ENCODE results near the gene DOC2A. TPM values are rescaled to one million over a fixed set of nuclear protein-coding genes. Genes with fewer than 3 reads are reported as not detected.

Gene DOC2A
- polyA plus RNA-seq, 1 donor from 2014 or later: 7.3 TPM

GRCh38 chr16:29974291-29975133 is 36.3 kb downstream of the DOC2A start:
- peak overlapping the region; percentile 99 for H3K4me3 ChIP-seq (ENCODE audit: low read length)

More at GRCh38 chr16:29974291-29975133, 36.3 kb downstream of the DOC2A start:
- peak overlapping the region; percentile 97 for H3K27ac ChIP-seq (ENCODE audit: low read length)
- peak overlapping the region; percentile 67 for H2AFZ ChIP-seq (ENCODE audit: low read depth, low read length)
- peak overlapping the region; percentile 92 for H3K4me2 ChIP-seq (ENCODE audit: low read length)
- H3K9me3 ChIP-seq (ENCODE audit: low read length): no peaks in the 10 kb centered on the region
- peak overlapping the region; percentile 98 for H3K9ac ChIP-seq (ENCODE audit: low read length)
- no peaks in the 10 kb centered on the region for H3F3A ChIP-seq (ENCODE audit: insufficient read depth, low read length, poor library complexity, severe bottlenecking)
- H3K36me3 ChIP-seq (ENCODE audit: insufficient read depth, low read length): no peaks in the 10 kb centered on the region
- no peaks in the 10 kb centered on the region for H3K27me3 ChIP-seq (ENCODE audit: insufficient read depth, low read depth, low read length)
- peaks cover 41% of the 10 kb centered on the region for H3K79me2 ChIP-seq (replicated peaks; ENCODE audit: insufficient read depth, low read length)
- H3K9me2 ChIP-seq (ENCODE audit: insufficient read depth, low read length): no peaks in the 10 kb centered on the region
- TF ChIP-seq REST (IDR thresholded peaks at IDR 0.05; ENCODE audit: borderline replicate concordance): no peak
- TF ChIP-seq SMC3 (conservative IDR thresholded peaks at IDR 0.05; ENCODE audit: poor library complexity): peak; percentile 21
- no peak for TF ChIP-seq RAD21 (conservative IDR thresholded peaks at IDR 0.05)
- peak; percentile 75 for TF ChIP-seq POLR2AphosphoS5 (IDR thresholded peaks at IDR 0.05)
- peak; percentile 16 for TF ChIP-seq MXI1 (conservative IDR thresholded peaks at IDR 0.05; ENCODE audit: poor library complexity, severe bottlenecking)
- peak; percentile 52 for TF ChIP-seq TAF1 (IDR thresholded peaks at IDR 0.05; ENCODE audit: low read depth)
- TF ChIP-seq CTCF (IDR thresholded peaks at IDR 0.05; ENCODE audit: poor library complexity, severe bottlenecking): no peak
- no peak for TF ChIP-seq EZH2 (IDR thresholded peaks at IDR 0.05; ENCODE audit: borderline replicate concordance, insufficient read depth, low read length, poor library complexity, severe bottlenecking)
- TF ChIP-seq EP300 (conservative IDR thresholded peaks at IDR 0.05; ENCODE audit: poor library complexity, severe bottlenecking): no peak
- H4K20me1 ChIP-seq (ENCODE audit: insufficient read depth): peaks cover 12% of the 10 kb centered on the region

All from neural cell (in vitro differentiated cells).